Panc1 (cell line): ENCODE measurements around the gene SPACA9. TPM values are rescaled to one million over a fixed set of nuclear protein-coding genes. Genes with fewer than 3 reads are reported as not detected.

Source experiments
- ATAC-seq: fragments of 200-7000 bp; cut with Tn5 transposase; 2 replicates; pipeline ENCODE4 v1.9.1; 2020; ENCODE audit warnings: mild to moderate bottlenecking, moderate library complexity
- BruUV-seq: library from RNA; stranded (reverse); fragments of 400-500 nt; replicated peaks from 2 replicates; lab custom pipeline; 2021; lab: Mats Ljungman, UMichigan
- CTCF ChIA-PET: fragments of 300-600 bp; sonication (Branson Sonifier 250); formaldehyde crosslinking; loops from one replicate; lab custom pipeline; 2022; ENCODE audit warnings: antibody characterized with exemption; lab: Charles Lee
- POLR2A ChIA-PET: fragments of 300-600 bp; sonication (Branson Sonifier 250); formaldehyde crosslinking; loops from one replicate; lab custom pipeline; 2022; ENCODE audit warnings: antibody characterized with exemption; lab: Charles Lee
- DNase-seq: peaks from one replicate; pipeline ENCODE4 v3.0.0-alpha.2; 2010; ENCODE audit warnings: low read depth, low spot score
- H3K27ac ChIP-seq: 2 replicates; pipeline ENCODE4 v1.5.1; 2011; ENCODE audit warnings: mild to moderate bottlenecking, low read length, inconsistent platforms
- H3K27me3 ChIP-seq: fragments of 200-500 bp; sonication (Bioruptor generic); 2 replicates; pipeline ENCODE4 v1.6.0; 2014; ENCODE audit warnings: low read length, inconsistent platforms; ENCODE audit not compliant: control insufficient read depth, insufficient read depth
- H3K36me3 ChIP-seq: fragments of 200-500 bp; sonication (Bioruptor generic); 2 replicates; pipeline ENCODE4 v1.5.1; 2014; ENCODE audit warnings: inconsistent platforms, mild to moderate bottlenecking, low read length, moderate library complexity; ENCODE audit not compliant: control insufficient read depth, insufficient read depth
- H3K4me1 ChIP-seq: 2 replicates; pipeline ENCODE4 v1.5.1; 2011; ENCODE audit warnings: inconsistent platforms, mild to moderate bottlenecking, low read length, moderate library complexity; ENCODE audit not compliant: control insufficient read depth, insufficient read depth
- H3K4me3 ChIP-seq, 2 experiments: 2 replicates each; pipeline ENCODE4 v1.5.1; 2011 to 2012; ENCODE audit warnings: low read depth in 2 of 2, low read length in 2 of 2, mild to moderate bottlenecking in 2 of 2, inconsistent platforms in 1 of 2, moderate library complexity in 1 of 2
- H3K9me3 ChIP-seq: fragments of 200-500 bp; sonication (Bioruptor generic); 2 replicates; pipeline ENCODE4 v1.5.1; 2014; ENCODE audit warnings: low read depth, mild to moderate bottlenecking, inconsistent platforms, low read length, moderate library complexity; ENCODE audit not compliant: control insufficient read depth, insufficient read depth
- POLR2AphosphoS5 ChIP-seq: IDR thresholded peaks from 2 replicates; pipeline ENCODE4 v1.6.1; 2012; ENCODE audit warnings: mild to moderate bottlenecking, low read depth, low read length, moderate library complexity
- REST ChIP-seq, 2 experiments: IDR thresholded peaks; 2 replicates each; pipeline ENCODE4 v1.6.1; 2011 to 2012; ENCODE audit warnings: low read depth in 2 of 2, control low read depth in 1 of 2, low read length in 1 of 2, mild to moderate bottlenecking in 1 of 2, moderate library complexity in 1 of 2; ENCODE audit not compliant: insufficient read depth in 1 of 2
- SIN3A ChIP-seq: IDR thresholded peaks from 2 replicates; pipeline ENCODE4 v1.6.1; 2012; ENCODE audit warnings: low read depth, mild to moderate bottlenecking, low read length, moderate library complexity, borderline replicate concordance; ENCODE audit not compliant: insufficient read depth
- TCF7L2 ChIP-seq: IDR thresholded peaks from 2 replicates; pipeline ENCODE4 v1.6.1; 2011; ENCODE audit warnings: mild to moderate bottlenecking, low read depth, low read length, inconsistent platforms
- in situ Hi-C: cut with HindIII; loops from 2 replicates; pipeline ENCODE4 v1.10.0; 2016; ENCODE audit warnings: low sequenced_read_pairs, low pct_unique_long_range_greater_than_20kb
- intact Hi-C: fragments of 100-400 bp; cut with micrococcal nuclease; formaldehyde crosslinking; loops from one replicate; pipeline ENCODE4 v1.10.0; 2022; ENCODE audit not compliant: unreplicated experiment
- total RNA-seq: library from RNA; stranded (reverse); gene quantifications from one replicate; pipeline ENCODE4 v1.2.1, GENCODE V29; 2021; ENCODE audit not compliant: unreplicated experiment
- TF ChIP-seq, protein P1 (sequence below): fragments of 450-650 bp; IDR thresholded peaks from 2 replicates; pipeline ENCODE4 v1.5.1; 2017; ENCODE audit warnings: mild to moderate bottlenecking

SPACA9 gene
- total RNA-seq, 1 experiment from 2014 or later, result 3.0 TPM

DNA sequence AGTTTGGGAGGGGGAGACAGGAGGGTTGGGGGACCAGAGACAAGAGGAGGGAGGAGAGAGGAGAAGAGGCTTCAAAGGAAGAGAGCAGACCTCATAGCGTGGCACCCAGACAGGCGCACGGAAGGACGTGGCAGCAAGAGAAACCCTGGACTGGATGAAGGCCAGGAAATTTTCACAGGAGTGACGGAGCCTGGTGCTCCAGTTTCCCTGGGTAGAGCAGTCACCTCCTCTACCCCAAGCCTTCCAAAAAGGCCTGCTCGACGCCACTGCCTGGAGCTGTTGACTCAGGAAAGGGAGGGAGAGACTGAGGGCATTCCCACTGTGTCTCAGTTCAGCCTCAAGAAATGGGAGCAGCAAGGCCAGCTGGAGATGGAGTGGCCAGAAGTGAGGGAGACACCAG is 19.9 kb upstream of the SPACA9 start:
- Histone ChIP-seq H3K36me3 (no peaks in the 10 kb centered on the region), H3K27ac (no peak overlapping the region), H3K4me3 (no peak overlapping the region), H3K27me3 (no peaks in the 10 kb centered on the region), H3K4me1 (no peaks in the 10 kb centered on the region), H3K9me3 (no peaks in the 10 kb centered on the region)
- ATAC-seq (no peak), DNase-seq (no peak)
- no TSS peak for BruUV-seq
- CTCF ChIA-PET, result no interaction called here
- TF ChIP-seq REST (IDR thresholded peaks at IDR 0.05; ENCODE audit: insufficient read depth in 1 of 2, low read depth in 2 of 2, low read length in 1 of 2), result no peak
- TF ChIP-seq SIN3A, result no peak
- TF ChIP-seq POLR2AphosphoS5, result no peak
- TF ChIP-seq, protein P1, sequence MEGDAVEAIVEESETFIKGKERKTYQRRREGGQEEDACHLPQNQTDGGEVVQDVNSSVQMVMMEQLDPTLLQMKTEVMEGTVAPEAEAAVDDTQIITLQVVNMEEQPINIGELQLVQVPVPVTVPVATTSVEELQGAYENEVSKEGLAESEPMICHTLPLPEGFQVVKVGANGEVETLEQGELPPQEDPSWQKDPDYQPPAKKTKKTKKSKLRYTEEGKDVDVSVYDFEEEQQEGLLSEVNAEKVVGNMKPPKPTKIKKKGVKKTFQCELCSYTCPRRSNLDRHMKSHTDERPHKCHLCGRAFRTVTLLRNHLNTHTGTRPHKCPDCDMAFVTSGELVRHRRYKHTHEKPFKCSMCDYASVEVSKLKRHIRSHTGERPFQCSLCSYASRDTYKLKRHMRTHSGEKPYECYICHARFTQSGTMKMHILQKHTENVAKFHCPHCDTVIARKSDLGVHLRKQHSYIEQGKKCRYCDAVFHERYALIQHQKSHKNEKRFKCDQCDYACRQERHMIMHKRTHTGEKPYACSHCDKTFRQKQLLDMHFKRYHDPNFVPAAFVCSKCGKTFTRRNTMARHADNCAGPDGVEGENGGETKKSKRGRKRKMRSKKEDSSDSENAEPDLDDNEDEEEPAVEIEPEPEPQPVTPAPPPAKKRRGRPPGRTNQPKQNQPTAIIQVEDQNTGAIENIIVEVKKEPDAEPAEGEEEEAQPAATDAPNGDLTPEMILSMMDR, result no peak
- no peak for TF ChIP-seq TCF7L2
- intact Hi-C loops (no loop called here), in situ Hi-C loops (no loop called here)
- POLR2A ChIA-PET, result no interaction called here

DNA sequence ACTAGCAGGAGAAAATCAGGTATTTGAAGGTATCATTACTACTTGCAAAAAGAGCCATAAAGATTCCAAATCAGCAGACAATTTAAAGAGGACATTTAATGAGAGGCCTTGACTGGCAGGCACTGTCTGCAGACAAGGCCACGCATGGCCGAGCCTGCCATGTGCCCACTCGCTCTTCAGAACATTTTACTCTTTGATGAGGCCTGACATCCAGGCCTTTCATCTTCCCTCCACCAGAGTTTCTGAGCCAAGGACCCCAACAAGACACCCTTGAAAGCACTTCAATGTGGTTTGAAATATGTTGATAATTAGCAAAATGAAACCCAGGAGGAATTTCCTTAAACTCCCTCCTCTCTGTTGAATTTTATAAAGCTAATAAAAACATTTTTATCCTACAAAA is 17.0 kb upstream of the SPACA9 start:
- BruUV-seq, result no TSS peak
- Histone ChIP-seq H3K27ac (no peak overlapping the region), H3K9me3 (no peaks in the 10 kb centered on the region), H3K4me1 (no peaks in the 10 kb centered on the region), H3K27me3 (no peaks in the 10 kb centered on the region), H3K36me3 (no peaks in the 10 kb centered on the region), H3K4me3 (no peak overlapping the region)
- no peak for ATAC-seq
- in situ Hi-C loops (no loop called here), intact Hi-C loops (no loop called here)
- CTCF ChIA-PET, result no interaction called here
- no peak for DNase-seq
- TF ChIP-seq SIN3A (no peak), TCF7L2 (no peak)
- POLR2A ChIA-PET, result no interaction called here

DNA sequence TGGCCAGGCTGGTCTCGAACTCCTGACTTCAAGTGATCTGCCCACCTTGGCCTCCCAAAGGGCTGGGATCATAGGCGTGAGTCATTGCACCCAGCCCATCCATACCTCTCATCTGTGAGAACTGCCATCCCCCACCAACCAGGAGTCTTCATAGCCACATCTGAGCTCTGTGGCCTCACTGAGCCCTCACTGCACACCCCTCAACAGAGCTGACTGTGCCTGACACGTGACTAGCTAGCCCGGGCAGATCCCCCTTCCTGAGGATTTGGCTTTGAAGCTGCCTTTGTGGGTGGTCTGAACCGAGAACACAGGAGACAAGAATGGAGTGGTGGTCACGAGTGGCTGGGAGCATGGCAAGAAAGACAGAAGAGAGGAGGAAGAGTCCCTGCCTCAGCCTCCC is 16.2 kb upstream of the SPACA9 start:
- in situ Hi-C loops (no loop called here), intact Hi-C loops (no loop called here)
- ChIA-PET CTCF (no interaction called here), POLR2A (interaction anchor here (0.5 kb wide), 1 partner anchor 12 kb away, joined by 8 read pairs; no protein-coding TSS in a partner anchor)
- Histone ChIP-seq H3K4me3 (no peak overlapping the region), H3K4me1 (no peaks in the 10 kb centered on the region), H3K36me3 (no peaks in the 10 kb centered on the region), H3K27ac (no peak overlapping the region), H3K9me3 (no peaks in the 10 kb centered on the region), H3K27me3 (no peaks in the 10 kb centered on the region)
- TF ChIP-seq SIN3A, result no peak
- TF ChIP-seq, protein P1, result no peak
- no peak for TF ChIP-seq POLR2AphosphoS5
- TF ChIP-seq TCF7L2, result no peak
- TF ChIP-seq REST (IDR thresholded peaks at IDR 0.05; ENCODE audit: insufficient read depth in 1 of 2, low read depth in 2 of 2, low read length in 1 of 2), result no peak
- no peak for DNase-seq
- ATAC-seq, result no peak
- no TSS peak for BruUV-seq
